Endothelial cell (in vitro differentiated cells): ENCODE results near the gene ABHD13. TPM values are rescaled to one million over a fixed set of nuclear protein-coding genes. Genes with fewer than 3 reads are reported as not detected.

Experiments
- DNase-seq: peaks from one replicate; pipeline ENCODE4 v3.0.0; 2021; ENCODE audit warnings: low spot score
- H3K27ac Mint-ChIP-seq: one replicate; pipeline ENCODE4 v1.8.0; 2021; ENCODE audit warnings: mixed read lengths, inconsistent platforms; ENCODE audit not compliant: unreplicated experiment
- H3K27me3 Mint-ChIP-seq: one replicate; pipeline ENCODE4 v1.8.0; 2021; ENCODE audit warnings: mild to moderate bottlenecking, moderate library complexity, mixed read lengths, inconsistent platforms; ENCODE audit not compliant: unreplicated experiment
- H3K36me3 Mint-ChIP-seq: one replicate; pipeline ENCODE4 v1.8.0; 2021; ENCODE audit warnings: mild to moderate bottlenecking, low read depth, mixed read lengths, inconsistent platforms; ENCODE audit not compliant: unreplicated experiment
- H3K4me1 Mint-ChIP-seq: one replicate; pipeline ENCODE4 v1.8.0; 2021; ENCODE audit warnings: mild to moderate bottlenecking, mixed read lengths, inconsistent platforms; ENCODE audit not compliant: unreplicated experiment
- H3K4me3 Mint-ChIP-seq: one replicate; pipeline ENCODE4 v1.8.0; 2021; ENCODE audit warnings: mild to moderate bottlenecking, mixed read lengths, inconsistent platforms; ENCODE audit not compliant: unreplicated experiment
- H3K9me3 Mint-ChIP-seq: one replicate; pipeline ENCODE4 v1.8.0; 2021; ENCODE audit warnings: mixed read lengths, inconsistent platforms; ENCODE audit not compliant: unreplicated experiment
- CTCF ChIP-seq: fragments of 200-600 bp; sonication (generic); IDR thresholded peaks from one replicate; pipeline ENCODE4 v1.5.0; 2021; ENCODE audit warnings: antibody characterized with exemption; ENCODE audit not compliant: unreplicated experiment
- long read RNA-seq: library from polyadenylated mRNA; unstranded; transcript quantifications from one replicate; pipeline ENCODE4 v2.0.0, GENCODE V29; 2020; ENCODE audit not compliant: unreplicated experiment
- total RNA-seq: library from RNA; stranded (reverse); fragmentation: NEBNext Ultra II Directional; extraction: Animal tissue kit (Norgen Biotek cat#: 25700); gene quantifications from one replicate; pipeline ENCODE4 v1.2.1, GENCODE V29; 2021; ENCODE audit not compliant: unreplicated experiment

The ABHD13 gene
- total RNA-seq = 8.5 TPM
- long read RNA-seq, full-length matches to known transcripts = 7 of 7 reads
- long read RNA-seq, partial matches to known transcripts = 0 of 7 reads
- long read RNA-seq, other reads (novel, unspliced or antisense) = 0 of 7 reads

- Mint-ChIP-seq H3K9me3 (no peaks in the 10 kb centered on the region), H3K27me3 (no peaks in the 10 kb centered on the region), H3K36me3 (no peaks in the 10 kb centered on the region), H3K4me1 (peaks cover 19% of the 10 kb centered on the region), H3K27ac (peak within 1 kb of the TSS; percentile 86), H3K4me3 (peak within 1 kb of the TSS; percentile 91)
- peak; percentile 94 for DNase-seq
- no peak for TF ChIP-seq CTCF
Observed at GRCh38 chr13:108218044-108218974, at the start of gene ABHD13. ABHD13 (plus strand) TSS chr13:108218392; CDS start chr13:108229219, 10,827 bp downstream.

- no peak for TF ChIP-seq CTCF
- H3K27me3 Mint-ChIP-seq = peaks cover 2% of the 10 kb centered on the region
- H3K27ac Mint-ChIP-seq = no peak overlapping the region
- no peaks in the 10 kb centered on the region for H3K4me1 Mint-ChIP-seq
- DNase-seq = no peak
- no peak overlapping the region for H3K4me3 Mint-ChIP-seq
- H3K9me3 Mint-ChIP-seq = no peaks in the 10 kb centered on the region
- no peaks in the 10 kb centered on the region for H3K36me3 Mint-ChIP-seq
Observed at GRCh38 chr13:108168929-108169328, 49.3 kb upstream of the ABHD13 start.

GRCh38 chr13:108176685-108177274, 41.4 kb upstream of the ABHD13 start:
- H3K27ac Mint-ChIP-seq = no peak overlapping the region
- peaks cover 1% of the 10 kb centered on the region for H3K27me3 Mint-ChIP-seq
- peak; percentile 51 for DNase-seq
- no peaks in the 10 kb centered on the region for H3K4me1 Mint-ChIP-seq
- no peak overlapping the region for H3K4me3 Mint-ChIP-seq
- H3K36me3 Mint-ChIP-seq = no peaks in the 10 kb centered on the region
- no peaks in the 10 kb centered on the region for H3K9me3 Mint-ChIP-seq
- peak; percentile 77 for TF ChIP-seq CTCF

- Mint-ChIP-seq H3K27ac (no peak overlapping the region), H3K9me3 (no peaks in the 10 kb centered on the region), H3K4me3 (no peak overlapping the region), H3K4me1 (no peaks in the 10 kb centered on the region), H3K36me3 (no peaks in the 10 kb centered on the region), H3K27me3 (peaks cover 1% of the 10 kb centered on the region)
- TF ChIP-seq CTCF = no peak
- no peak for DNase-seq
Observed at GRCh38 chr13:108178078-108178477, 40.1 kb upstream of the ABHD13 start.
